ENCODE measurements around the gene SKIL.

Gene SKIL

DNA sequence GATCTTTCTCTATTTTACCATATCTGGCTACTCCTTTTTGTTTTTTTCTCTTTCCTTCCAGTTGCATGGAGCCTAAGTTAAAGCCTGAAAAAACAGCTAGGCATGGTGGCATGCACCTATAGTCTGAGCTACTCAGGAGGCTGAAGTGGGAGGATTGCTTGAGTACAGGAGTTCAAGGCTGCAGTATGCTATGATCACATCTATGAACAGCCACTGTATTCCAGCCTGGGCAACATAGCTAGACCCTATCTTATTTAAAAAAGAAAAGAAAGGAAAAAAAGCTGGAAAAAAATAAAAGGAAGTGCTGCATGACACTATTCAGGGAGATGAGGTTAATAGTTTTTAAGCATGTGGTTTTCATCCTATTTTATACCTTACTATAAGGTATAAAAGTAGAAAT, 4.0 kb upstream of the SKIL start:
- no peak for DNase-seq (ENCODE audit: low read depth)
- H3K4me3 ChIP-seq (ENCODE audit: low read depth, low read length) = no peak overlapping the region
- TF ChIP-seq, protein P1, sequence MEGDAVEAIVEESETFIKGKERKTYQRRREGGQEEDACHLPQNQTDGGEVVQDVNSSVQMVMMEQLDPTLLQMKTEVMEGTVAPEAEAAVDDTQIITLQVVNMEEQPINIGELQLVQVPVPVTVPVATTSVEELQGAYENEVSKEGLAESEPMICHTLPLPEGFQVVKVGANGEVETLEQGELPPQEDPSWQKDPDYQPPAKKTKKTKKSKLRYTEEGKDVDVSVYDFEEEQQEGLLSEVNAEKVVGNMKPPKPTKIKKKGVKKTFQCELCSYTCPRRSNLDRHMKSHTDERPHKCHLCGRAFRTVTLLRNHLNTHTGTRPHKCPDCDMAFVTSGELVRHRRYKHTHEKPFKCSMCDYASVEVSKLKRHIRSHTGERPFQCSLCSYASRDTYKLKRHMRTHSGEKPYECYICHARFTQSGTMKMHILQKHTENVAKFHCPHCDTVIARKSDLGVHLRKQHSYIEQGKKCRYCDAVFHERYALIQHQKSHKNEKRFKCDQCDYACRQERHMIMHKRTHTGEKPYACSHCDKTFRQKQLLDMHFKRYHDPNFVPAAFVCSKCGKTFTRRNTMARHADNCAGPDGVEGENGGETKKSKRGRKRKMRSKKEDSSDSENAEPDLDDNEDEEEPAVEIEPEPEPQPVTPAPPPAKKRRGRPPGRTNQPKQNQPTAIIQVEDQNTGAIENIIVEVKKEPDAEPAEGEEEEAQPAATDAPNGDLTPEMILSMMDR (IDR thresholded peaks at IDR 0.05; ENCODE audit: insufficient read depth, low read depth, low read length, missing control alignments) = no peak

DNA sequence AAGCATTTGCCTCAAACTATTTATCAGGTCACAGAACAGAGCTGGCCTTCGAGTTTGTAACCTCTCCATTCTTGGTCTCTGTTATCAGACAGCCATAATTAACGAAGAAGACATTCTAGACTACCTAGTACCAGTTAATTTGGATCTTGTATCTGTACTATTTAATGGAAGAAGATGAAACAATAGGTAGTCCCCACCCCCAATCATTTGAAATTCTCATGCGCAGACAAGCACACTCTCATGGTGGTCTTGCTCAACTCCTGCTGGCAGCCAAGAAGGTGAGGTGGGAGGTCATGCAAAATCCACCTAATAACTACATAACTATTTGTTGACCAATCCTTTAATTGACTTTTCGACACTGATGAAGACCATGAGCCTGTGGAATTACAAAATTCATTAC, 2.8 kb upstream of the SKIL start:
- H3K4me3 ChIP-seq (ENCODE audit: low read depth, low read length) = no peak overlapping the region
- DNase-seq (ENCODE audit: low read depth) = no peak
- TF ChIP-seq, protein P1 (IDR thresholded peaks at IDR 0.05; ENCODE audit: insufficient read depth, low read depth, low read length, missing control alignments) = no peak

DNA sequence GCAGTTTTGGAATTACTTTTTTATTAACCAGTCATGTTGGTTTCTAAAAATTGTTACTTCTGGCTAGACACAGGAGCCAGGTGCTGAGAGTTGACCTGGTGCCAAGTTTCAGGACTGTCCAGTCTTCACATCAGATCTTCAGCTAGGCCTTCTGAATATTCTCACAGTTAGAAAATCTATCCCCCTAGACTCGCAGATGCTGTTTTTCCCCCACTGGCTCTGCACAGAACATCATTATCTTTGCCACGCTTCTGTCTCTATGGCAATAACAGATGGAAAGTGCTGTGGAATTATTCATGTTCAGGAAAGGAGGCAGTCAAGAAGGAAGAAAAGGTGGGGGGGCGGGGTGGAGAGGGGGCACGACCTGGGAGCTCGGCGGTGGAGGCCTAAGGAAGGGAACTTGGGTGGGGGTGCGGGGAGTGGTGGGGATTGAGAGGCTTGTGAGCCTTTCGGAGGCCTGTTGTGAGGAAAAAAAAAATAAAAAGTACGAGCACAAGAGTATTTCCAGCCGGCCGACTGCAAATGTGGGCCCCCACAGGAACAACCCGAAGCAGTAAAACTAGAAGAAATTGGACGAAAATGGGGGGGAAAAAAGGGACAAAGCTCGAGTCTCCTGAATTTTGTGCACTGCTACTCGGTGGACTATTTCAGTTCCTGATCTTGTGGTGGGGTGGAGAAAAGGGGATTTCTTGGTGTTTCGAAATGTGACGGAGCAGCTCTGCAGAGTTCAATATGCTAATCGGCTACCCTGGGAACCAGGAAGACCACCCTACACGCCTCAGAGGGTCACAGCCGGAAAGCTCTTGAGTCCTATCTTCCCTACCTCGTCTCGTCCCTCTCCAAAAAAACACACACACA, 1.5 kb upstream of the SKIL start:
- TF ChIP-seq, protein P1 (IDR thresholded peaks at IDR 0.05; ENCODE audit: insufficient read depth, low read depth, low read length, missing control alignments) = no peak
- peak overlapping the region; percentile 62 for H3K4me3 ChIP-seq (ENCODE audit: low read depth, low read length)
- peak; percentile 92 for DNase-seq (ENCODE audit: low read depth)

DNA sequence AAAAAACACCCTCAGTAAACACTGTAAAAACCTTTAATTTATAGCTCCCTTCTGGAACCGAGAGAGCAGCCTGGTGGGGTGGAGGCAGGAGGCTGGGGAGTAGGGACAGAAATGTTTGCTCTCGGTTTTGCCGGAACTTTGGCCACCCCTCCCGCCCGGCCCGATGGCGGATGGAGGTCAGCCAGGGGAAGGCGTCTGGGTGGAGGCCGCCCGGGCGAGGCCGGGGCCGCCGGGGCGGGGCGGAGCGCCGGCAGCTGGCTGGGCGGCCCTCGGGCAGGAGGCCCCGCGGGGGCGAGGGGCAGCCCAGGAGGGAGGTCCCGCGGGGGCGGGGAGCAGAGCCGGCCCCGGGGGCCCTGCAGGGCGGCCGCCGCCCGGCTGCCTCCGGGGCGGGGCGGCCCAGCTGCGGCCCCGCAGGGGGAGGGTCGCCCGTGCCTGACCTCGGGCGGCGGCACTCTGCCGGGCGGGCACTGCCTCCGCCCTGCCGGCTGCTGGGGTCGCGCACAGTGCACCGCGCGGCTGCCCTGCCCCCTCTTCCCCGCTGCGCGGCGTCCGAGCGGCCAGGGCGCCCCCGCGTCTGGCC, 829 bp upstream of the SKIL start:
- TF ChIP-seq, protein P1 (IDR thresholded peaks at IDR 0.05; ENCODE audit: insufficient read depth, low read depth, low read length, missing control alignments) = no peak
- peak; percentile 91 for DNase-seq (ENCODE audit: low read depth)
- peak overlapping the region; percentile 62 for H3K4me3 ChIP-seq (ENCODE audit: low read depth, low read length)

DNA sequence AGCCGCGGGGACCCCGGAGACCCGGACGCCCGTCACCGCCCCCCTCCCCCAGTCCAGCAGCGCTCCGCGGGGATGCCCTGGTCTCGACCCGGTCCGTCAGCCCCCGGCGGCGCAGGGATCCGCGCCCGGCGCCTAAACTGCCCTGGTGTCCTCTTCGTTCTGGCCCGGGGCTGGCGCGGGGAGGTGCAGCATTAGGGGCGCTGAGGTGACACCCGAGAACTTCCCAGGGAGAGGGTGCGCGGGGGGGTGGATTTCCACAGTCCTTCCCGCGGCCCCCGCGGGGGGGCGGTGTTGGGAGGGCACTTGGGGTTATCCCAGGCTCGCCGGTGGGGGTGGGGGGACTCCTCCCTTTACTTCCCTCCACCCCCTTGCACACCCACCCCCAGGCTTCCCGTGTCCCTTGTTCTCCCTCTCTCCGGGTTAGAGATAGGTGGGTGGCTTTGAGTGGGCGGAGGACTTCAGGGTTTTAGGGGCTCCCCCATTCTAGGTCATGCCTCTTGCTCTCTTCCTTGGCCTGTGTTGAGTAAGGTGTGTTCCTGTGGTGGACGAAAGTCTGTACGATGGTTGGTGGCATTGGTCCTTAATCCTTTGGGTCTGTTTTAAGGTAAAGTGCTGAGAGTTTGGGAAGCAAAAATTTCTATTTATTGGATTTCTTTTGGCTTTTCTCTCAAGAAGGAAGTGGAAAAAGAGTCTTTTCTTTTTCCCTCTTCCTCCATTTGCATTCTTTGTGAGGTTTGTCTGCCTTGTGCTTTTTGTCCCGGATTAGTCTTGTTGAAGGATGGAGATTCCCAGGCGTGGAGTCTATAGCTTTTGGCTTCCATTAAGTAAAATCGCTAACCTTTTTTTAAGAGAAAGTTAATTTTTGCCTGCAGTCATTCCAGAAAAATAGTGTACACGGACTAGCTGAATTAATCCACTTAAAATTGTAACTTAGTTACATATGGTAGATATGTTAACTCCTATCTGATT, 811 bp downstream of the SKIL start:
- peak overlapping the region; percentile 54 for H3K4me3 ChIP-seq (ENCODE audit: low read depth, low read length)
- TF ChIP-seq, protein P1 (IDR thresholded peaks at IDR 0.05; ENCODE audit: insufficient read depth, low read depth, low read length, missing control alignments) = peak; percentile 70
- peak; percentile 84 for DNase-seq (ENCODE audit: low read depth)

DNA sequence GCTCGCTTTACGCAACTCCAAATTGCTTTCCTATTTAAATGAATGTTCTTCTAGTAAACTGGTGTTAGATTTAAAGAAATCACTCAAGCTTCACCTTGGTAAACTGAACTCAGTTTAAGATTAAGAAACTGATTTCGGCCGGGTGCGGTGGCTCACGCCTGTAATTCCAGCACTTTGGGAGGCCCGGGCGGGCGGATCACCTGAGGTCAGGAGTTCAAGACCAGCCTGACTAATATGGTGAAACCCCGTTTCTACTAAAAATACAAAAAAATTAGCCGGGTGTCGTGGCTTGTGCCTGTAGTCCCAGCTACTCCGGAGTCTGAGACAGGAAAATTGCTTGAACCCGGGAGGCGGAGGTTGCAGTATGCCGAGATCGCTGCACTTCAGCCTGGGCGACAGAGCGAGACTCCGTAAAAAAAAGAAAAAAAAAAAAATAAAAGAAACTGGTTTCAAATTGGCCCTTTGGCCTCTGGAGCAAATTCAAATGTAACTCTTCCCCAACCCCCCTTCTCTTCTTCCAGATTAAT, 1.7 kb downstream of the SKIL start:
- TF ChIP-seq, protein P1 (IDR thresholded peaks at IDR 0.05; ENCODE audit: insufficient read depth, low read depth, low read length, missing control alignments) = no peak
- peak overlapping the region; percentile 54 for H3K4me3 ChIP-seq (ENCODE audit: low read depth, low read length)
- no peak for DNase-seq (ENCODE audit: low read depth)

Data from GM12865 (cell line).